Stimulated activated CD4-positive, alpha-beta T cell treated with anti-CD3 and anti-CD28 coated beads, TNF-alpha, amount 100 ng/mL, for 1 hour (primary cell): Measurements from ENCODE around the gene CFC1.
"Not testable (repeated sequence)": the region's sequence is repeated elsewhere in the genome, so short reads cannot be mapped to it uniquely, and the experiment has no call there.

ENCODE experiments used
- DNase-seq, 3 donors: peaks; one replicate each; pipeline ENCODE4 v3.0.0-alpha.2; 2020; ENCODE audit warnings: low read depth in 3 of 3, low spot score in 1 of 3

CFC1 gene

GRCh38 chr2:130583582-130583981 is 15.8 kb downstream of the CFC1 start:
- DNase-seq, result not testable (repeated sequence)

- DNase-seq, result not testable (repeated sequence)
Measured at GRCh38 chr2:130582970-130583369, 16.4 kb downstream of the CFC1 start.

- not testable (repeated sequence) for DNase-seq
Measured at GRCh38 chr2:130581491-130581890, 17.9 kb downstream of the CFC1 start.

- not testable (repeated sequence) for DNase-seq
Measured at GRCh38 chr2:130579121-130579520, 20.3 kb downstream of the CFC1 start.

- not testable (repeated sequence) for DNase-seq
Measured at GRCh38 chr2:130577559-130577958, 21.8 kb downstream of the CFC1 start.

- not testable (repeated sequence) for DNase-seq
Measured at GRCh38 chr2:130576209-130576784, 23.1 kb downstream of the CFC1 start.

GRCh38 chr2:130574230-130574629 is 25.1 kb downstream of the CFC1 start:
- DNase-seq, result not testable (repeated sequence)

GRCh38 chr2:130571929-130572328 is 27.4 kb downstream of the CFC1 start:
- not testable (repeated sequence) for DNase-seq

GRCh38 chr2:130566165-130566564 is 33.2 kb downstream of the CFC1 start:
- not testable (repeated sequence) for DNase-seq

GRCh38 chr2:130556441-130556840 is 42.9 kb downstream of the CFC1 start:
- not testable (repeated sequence) for DNase-seq

GRCh38 chr2:130554178-130554577 is 45.2 kb downstream of the CFC1 start:
- DNase-seq, result not testable (repeated sequence)

GRCh38 chr2:130549475-130549874 is 49.9 kb downstream of the CFC1 start:
- DNase-seq, result not testable (repeated sequence)

GRCh38 chr2:130548418-130548817 is 51.0 kb downstream of the CFC1 start:
- not testable (repeated sequence) for DNase-seq

GRCh38 chr2:130544978-130545377 is 54.4 kb downstream of the CFC1 start:
- not testable (repeated sequence) for DNase-seq

GRCh38 chr2:130543785-130544528 is 55.4 kb downstream of the CFC1 start:
- not testable (repeated sequence) for DNase-seq

- DNase-seq, result not testable (repeated sequence)
Measured at GRCh38 chr2:130542789-130543188, 56.6 kb downstream of the CFC1 start.
